ENCODE results near the gene GNPTAB. TPM values are rescaled to one million over a fixed set of nuclear protein-coding genes. Genes with fewer than 3 reads are reported as not detected.

Gene GNPTAB
- polyA plus RNA-seq, 2 of the 4 experiments (the other 2 are of a cell fraction): 20.3 to 29.3 TPM

DNA sequence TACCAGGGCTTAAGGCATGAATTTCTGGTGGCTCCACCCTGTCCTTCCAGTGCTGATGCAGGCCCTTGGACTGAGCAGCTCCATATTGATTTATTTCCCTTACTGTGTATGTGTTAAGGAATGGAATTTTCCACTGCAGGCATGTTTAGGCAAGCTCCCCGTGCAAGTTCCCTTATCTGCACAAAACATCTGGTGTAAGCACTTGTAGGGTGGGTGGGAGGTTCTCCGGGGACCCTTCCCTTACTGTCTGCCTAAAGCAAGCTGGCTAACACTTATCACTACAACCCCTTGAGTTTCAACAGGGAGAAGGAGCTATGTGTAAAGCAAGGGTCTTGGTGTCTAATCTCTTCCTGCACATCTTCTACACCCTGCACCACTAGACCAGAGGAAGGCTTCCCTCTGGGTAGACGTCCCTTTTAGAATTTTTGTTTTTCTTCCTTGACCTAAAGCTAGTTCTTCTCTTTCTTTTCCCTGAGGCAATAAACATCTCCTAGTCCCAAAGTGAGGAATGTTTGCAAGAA, 24.7 kb upstream of the GNPTAB start (continued):
- TF ChIP-seq, protein P1, sequence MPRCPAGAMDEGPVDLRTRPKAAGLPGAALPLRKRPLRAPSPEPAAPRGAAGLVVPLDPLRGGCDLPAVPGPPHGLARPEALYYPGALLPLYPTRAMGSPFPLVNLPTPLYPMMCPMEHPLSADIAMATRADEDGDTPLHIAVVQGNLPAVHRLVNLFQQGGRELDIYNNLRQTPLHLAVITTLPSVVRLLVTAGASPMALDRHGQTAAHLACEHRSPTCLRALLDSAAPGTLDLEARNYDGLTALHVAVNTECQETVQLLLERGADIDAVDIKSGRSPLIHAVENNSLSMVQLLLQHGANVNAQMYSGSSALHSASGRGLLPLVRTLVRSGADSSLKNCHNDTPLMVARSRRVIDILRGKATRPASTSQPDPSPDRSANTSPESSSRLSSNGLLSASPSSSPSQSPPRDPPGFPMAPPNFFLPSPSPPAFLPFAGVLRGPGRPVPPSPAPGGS (IDR thresholded peaks at IDR 0.05): no peak

DNA sequence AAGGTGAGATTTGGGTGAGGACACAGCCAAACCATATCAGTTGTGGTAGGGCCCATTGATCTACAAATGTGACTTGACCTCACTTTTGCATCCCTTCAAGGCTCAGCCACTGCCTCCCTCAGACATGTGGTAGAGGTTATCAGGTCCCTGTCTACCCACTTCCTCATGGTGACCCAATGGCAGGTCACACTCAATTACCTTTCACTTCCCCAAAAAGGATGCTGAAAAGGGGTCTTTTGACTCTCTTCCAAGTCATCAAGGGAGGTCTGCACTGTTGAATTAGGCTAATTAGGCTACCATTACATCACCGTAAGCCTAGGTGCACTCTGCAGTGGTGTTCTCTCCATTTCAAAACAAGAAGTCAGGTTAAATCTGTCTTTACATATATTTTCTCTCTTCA, 24.0 kb upstream of the GNPTAB start:
- TF ChIP-seq, protein P2, sequence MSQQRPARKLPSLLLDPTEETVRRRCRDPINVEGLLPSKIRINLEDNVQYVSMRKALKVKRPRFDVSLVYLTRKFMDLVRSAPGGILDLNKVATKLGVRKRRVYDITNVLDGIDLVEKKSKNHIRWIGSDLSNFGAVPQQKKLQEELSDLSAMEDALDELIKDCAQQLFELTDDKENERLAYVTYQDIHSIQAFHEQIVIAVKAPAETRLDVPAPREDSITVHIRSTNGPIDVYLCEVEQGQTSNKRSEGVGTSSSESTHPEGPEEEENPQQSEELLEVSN (IDR thresholded peaks at IDR 0.05; ENCODE audit: borderline replicate concordance, low read depth): no peak
- no peak for TF ChIP-seq RCOR1 (IDR thresholded peaks at IDR 0.05; ENCODE audit: low read depth, low read length)
- TF ChIP-seq EP300 (IDR thresholded peaks at IDR 0.05): no peak
- TF ChIP-seq, protein P3, sequence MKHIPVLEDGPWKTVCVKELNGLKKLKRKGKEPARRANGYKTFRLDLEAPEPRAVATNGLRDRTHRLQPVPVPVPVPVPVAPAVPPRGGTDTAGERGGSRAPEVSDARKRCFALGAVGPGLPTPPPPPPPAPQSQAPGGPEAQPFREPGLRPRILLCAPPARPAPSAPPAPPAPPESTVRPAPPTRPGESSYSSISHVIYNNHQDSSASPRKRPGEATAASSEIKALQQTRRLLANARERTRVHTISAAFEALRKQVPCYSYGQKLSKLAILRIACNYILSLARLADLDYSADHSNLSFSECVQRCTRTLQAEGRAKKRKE (CRISPR knock-in tag; IDR thresholded peaks at IDR 0.05; ENCODE audit: low read depth): no peak
- no peak for TF ChIP-seq KDM5A (IDR thresholded peaks at IDR 0.05)
- no peak for TF ChIP-seq MAZ (IDR thresholded peaks at IDR 0.05; ENCODE audit: borderline replicate concordance, low read depth, low read length)
- TF ChIP-seq FOSB (CRISPR knock-in tag; IDR thresholded peaks at IDR 0.05): no peak
- TF ChIP-seq TFCP2L1 (CRISPR knock-in tag; IDR thresholded peaks at IDR 0.05): no peak
- no peak for TF ChIP-seq TP53 (CRISPR knock-in tag; IDR thresholded peaks at IDR 0.05)
- no peak for TF ChIP-seq SMC3 (IDR thresholded peaks at IDR 0.05)
- no peak for TF ChIP-seq PHF8 (IDR thresholded peaks at IDR 0.05; ENCODE audit: borderline replicate concordance, low read depth)
- TF ChIP-seq MAFK (IDR thresholded peaks at IDR 0.05; ENCODE audit: partially characterized antibody): no peak
- TF ChIP-seq, protein P4, sequence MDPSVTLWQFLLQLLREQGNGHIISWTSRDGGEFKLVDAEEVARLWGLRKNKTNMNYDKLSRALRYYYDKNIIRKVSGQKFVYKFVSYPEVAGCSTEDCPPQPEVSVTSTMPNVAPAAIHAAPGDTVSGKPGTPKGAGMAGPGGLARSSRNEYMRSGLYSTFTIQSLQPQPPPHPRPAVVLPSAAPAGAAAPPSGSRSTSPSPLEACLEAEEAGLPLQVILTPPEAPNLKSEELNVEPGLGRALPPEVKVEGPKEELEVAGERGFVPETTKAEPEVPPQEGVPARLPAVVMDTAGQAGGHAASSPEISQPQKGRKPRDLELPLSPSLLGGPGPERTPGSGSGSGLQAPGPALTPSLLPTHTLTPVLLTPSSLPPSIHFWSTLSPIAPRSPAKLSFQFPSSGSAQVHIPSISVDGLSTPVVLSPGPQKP (IDR thresholded peaks at IDR 0.05; ENCODE audit: low read depth, low read length): no peak
- TF ChIP-seq CEBPB (IDR thresholded peaks at IDR 0.05): no peak
- TF ChIP-seq, protein P5, sequence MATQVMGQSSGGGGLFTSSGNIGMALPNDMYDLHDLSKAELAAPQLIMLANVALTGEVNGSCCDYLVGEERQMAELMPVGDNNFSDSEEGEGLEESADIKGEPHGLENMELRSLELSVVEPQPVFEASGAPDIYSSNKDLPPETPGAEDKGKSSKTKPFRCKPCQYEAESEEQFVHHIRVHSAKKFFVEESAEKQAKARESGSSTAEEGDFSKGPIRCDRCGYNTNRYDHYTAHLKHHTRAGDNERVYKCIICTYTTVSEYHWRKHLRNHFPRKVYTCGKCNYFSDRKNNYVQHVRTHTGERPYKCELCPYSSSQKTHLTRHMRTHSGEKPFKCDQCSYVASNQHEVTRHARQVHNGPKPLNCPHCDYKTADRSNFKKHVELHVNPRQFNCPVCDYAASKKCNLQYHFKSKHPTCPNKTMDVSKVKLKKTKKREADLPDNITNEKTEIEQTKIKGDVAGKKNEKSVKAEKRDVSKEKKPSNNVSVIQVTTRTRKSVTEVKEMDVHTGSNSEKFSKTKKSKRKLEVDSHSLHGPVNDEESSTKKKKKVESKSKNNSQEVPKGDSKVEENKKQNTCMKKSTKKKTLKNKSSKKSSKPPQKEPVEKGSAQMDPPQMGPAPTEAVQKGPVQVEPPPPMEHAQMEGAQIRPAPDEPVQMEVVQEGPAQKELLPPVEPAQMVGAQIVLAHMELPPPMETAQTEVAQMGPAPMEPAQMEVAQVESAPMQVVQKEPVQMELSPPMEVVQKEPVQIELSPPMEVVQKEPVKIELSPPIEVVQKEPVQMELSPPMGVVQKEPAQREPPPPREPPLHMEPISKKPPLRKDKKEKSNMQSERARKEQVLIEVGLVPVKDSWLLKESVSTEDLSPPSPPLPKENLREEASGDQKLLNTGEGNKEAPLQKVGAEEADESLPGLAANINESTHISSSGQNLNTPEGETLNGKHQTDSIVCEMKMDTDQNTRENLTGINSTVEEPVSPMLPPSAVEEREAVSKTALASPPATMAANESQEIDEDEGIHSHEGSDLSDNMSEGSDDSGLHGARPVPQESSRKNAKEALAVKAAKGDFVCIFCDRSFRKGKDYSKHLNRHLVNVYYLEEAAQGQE (IDR thresholded peaks at IDR 0.05): no peak
- TF ChIP-seq RFX5 (IDR thresholded peaks at IDR 0.05): no peak
- no peak for TF ChIP-seq HEYL (CRISPR knock-in tag; IDR thresholded peaks at IDR 0.05)
- POLR2A ChIA-PET: no interaction called here
- WGBS (ENCODE audit: missing lambda C conversion rate): 94% methylated on average over 1 of the region's 1 CpG
- H3K4me3 ChIP-seq: no peak overlapping the region
- ATAC-seq (no peak), FAIRE-seq (no peak), DNase-seq (ENCODE audit: low read depth in 1 of 2, low spot score in 1 of 2) (no peak)
- no peaks in the 10 kb centered on the region for H3K9me3 ChIP-seq
- no peak overlapping the region for H3K4me2 ChIP-seq
- H3K27ac ChIP-seq: peak overlapping the region in 1 of 2 experiments; percentile 78; a peak in 5 of 6 replicates
- CTCF ChIA-PET: interaction anchor here (1.5 to 2.4 kb wide), 3 partner anchors 15 to 24 kb away, joined by 3 to 18 read pairs (median 6); partner anchors contain the start of genes DRAM1 and GNPTAB
- peaks cover 34% of the 10 kb centered on the region for H3K4me1 ChIP-seq

Data from A549 (cell line).